Activated CD8-positive, alpha-beta memory T cell treated with anti-CD3 and anti-CD28 coated beads for 48 hours (primary cell): ENCODE measurements around the gene ENTPD1.
"Not testable (repeated sequence)": the region's sequence is repeated elsewhere in the genome, so short reads cannot be mapped to it uniquely, and the experiment has no call there.

Experiments
- DNase-seq, 3 experiments: peaks; one replicate each; pipeline ENCODE4 v3.0.0-alpha.2; 2020; ENCODE audit warnings: low read depth in 2 of 3, low spot score in 2 of 3

ENTPD1 gene

DNA sequence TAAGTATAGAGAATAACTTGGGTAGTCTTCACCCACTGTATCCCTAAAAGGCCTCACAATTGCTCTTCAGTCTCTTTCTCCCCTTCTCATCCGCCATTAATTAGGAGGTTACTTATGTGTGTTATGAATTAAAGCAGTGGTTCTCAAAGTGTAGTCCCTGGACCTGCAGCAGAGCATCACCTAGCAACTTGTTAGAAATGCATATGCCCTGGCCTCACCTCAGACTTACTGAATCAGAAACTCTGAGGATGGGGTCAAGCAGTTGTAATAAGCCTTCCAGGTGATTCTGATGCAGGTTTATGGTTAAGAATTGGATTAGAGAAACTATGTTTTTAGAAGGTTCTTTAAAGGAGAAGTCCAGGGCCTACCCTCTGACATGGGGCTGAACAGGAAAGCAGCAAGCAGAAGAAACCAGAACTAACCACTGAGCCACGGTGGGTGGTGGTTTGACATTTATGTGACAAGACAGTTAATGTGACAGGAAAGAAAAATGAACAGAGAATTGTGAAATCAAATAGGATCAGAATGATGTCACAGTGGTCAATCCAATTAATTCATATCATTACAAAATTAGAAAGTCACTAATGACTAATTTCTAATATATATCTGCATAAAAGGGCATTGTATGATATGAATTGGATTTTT is 37.6 kb downstream of the ENTPD1 start:
- no peak for DNase-seq

DNA sequence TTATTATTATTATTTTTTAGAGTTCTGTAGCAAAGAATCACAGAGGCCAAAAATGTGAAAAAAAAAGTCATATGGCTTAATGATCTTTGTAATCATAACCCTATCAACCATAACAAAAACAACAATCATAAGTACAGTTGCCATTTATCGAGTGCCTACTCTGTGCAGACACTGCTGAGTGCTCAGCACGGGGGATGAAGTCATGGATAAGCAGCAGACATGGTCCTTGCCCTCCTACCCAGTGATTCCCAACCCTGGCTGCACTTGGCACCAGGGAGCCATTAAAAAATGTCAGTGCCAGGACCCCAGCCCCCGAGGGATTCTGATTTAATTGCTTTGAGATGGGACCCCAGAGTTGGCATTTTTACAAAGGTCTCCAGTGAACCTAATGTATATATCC is 38.2 kb downstream of the ENTPD1 start:
- DNase-seq, result no peak

DNA sequence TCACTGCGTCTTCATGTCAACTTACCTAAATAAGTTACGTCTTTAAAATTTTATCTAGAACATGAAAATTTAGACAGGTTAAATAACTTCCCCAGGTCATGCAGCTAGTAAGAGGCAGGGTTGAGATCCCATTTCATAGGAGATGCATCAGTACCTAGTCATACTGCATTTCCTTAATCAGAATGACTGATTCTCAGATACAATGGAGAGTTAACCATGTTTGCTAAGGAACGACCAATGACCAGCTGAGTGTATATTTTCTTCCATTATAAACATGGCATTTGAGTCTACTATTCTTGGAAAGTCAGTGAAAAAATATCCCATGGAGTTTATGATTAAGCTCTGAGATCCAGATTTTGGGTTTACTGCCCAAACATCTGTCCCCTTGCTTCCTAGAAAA is 39.6 kb downstream of the ENTPD1 start:
- no peak for DNase-seq

DNA sequence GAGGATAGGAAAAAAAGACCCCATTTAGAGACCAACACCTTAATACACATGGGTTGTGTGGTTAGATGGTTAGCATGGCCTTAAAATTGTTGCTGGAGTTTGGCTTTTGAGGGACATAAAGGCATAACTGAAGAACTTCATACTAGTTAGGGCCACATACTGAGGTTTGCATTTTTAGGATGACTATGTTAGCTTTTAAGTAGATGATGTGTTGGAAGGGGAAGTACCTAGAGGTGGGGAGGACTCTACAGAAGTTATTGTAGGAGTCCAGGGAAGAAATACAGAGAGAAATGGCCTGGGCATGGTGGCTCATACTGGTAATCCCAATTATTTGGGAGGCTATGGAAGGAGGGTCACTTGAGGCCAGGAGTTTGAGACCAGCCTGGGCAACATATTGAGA is 40.5 kb downstream of the ENTPD1 start:
- DNase-seq, result no peak

DNA sequence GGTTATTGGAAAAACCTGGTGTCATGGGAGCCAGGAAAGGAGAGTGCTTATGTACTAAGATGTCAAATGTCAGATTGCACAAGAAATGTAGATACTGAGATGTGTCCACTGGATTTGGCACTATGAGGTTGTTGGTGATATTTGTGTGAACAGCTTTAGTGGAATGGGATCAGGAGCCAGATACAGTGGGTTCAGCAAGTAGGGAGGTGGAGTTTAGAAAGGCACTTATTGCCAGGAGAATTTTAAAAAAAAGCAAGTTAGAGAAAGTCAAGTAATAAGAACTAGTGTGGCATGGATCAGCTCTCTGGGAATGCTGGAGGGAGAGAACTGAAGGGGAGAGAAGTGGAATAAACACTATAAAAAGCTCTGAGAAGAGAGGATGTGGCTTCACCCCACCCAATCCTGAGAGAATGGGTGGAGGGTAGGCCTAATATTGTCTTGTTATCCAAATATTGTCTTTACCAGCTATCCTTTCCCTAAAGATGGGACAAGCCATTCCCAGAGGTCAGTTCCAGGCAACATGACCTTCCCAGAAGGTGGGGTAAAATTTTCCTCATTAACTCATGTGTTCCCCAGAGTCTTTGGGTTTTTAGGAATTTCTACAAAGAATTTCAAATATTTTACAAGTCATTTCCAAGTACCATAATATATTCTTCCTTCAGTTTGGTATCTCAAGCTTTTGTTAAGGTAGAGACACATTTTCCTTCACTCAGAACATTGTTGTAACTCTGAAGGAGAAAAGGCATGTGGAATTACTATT is 42.3 kb downstream of the ENTPD1 start:
- DNase-seq, result no peak

DNA sequence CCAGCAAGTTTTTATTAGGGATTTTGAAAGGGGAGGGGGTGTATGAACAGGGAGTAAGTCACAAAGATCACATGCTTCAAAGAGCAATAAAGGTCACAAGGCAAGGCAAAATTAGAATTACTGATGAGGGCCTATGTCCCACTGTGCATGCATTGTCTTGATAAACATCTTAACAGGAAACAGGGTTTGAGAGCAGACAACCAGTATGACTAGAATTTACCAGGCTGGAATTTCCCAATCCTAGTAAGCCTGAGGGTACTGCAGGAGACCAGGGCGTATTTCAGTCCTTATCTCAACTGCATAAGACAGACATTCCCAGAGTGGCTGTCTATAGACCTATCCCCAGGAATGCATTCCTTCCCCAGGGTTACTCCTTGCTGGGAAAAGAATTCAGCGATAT is 44.3 kb downstream of the ENTPD1 start:
- not testable (repeated sequence) for DNase-seq

DNA sequence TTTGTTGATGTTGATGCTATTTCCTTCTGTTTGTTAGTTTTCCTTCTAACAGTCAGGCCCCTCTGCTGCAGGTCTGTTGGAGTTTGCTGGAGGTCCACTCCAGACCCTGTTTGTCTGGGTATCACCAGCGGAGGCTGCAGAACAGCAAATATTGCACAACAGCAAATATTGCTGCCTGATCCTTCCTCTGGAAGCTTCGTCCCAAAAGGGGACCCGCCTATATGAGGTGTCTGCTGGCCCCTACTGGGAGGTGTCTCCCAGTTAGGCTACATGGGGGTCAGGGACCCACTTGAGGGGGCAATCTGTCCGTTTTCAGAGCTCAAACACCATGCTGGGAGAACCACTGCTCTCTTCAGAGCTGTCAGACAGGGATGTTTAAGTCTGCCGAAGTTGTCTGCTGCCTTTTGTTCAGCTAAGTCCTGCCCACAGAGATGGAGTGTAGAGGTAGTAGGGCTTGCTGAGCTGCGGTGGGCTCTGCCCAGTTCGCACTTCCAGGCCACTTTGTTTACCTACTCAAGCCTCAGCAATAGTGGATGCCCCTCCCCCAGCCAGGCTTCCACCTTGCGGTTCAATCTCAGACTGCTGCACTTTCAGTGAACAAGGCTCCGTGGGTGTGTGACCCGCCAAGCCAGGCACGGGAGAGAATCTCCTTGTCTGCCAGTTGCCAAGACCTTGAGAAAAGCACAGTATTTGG is 50.9 kb downstream of the ENTPD1 start:
- DNase-seq, result not testable (repeated sequence)

DNA sequence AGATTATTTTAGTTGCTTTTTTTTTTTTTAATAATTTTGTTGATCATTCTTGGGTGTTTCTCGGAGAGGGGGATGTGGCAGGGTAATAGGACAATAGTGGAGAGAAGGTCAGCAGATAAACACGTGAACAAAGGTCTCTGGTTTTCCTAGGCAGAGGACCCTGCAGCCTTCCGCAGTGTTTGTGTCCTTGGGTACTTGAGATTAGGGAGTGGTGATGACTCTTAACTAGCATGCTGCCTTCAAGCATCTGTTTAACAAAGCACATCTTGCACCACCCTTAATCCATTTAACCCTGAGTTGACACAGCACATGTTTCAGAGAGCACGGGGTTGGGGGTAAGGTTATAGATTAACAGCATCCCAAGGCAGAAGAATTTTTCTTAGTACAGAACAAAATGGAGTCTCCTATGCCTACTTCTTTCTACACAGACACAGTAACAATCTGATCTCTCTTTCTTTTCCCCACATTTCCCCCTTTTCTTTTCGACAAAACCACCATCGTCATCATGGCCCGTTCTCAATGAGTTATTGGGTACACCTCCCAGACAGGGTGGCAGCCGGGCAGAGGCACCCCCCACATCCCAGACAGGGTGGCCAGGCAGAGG is 52.8 kb downstream of the ENTPD1 start:
- DNase-seq, result not testable (repeated sequence)

DNA sequence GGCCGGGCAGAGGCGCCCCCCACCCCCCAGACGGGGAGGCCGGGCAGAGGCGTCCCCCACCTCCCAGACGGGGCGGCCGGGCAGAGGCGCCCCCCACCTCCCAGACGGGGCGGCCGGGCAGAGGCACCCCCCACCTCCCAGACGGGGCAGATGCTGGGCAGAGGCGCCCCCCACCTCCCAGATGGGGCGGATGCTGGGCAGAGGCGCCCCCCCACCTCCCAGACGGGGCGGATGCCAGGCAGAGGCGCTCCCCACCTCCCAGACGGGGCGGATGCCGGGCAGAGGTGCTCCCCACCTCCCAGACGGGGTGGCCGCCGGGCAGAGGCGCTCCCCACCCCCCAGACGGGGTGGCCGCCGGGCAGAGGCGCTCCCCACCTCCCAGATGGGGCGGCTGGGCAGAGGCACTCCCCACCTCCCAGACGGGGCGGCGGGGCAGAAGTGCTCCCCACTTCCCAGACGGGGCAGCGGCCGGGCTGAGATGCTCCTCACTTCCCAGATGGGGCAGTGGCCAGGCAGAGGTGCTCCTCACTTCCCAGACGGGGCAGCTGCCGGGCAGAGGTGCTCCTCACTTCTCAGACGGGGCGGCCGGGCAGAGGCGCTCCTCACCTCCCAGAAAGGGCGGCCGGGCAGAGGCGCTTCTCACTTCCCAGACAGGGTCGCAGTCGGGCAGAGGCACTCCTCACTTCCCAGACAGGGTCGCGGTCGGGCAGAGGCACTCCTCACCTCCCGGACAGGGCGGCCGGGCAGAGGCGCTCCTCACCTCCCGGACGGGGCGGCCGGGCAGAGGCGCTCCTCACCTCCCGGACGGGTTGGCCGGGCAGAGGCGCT is 53.6 kb downstream of the ENTPD1 start:
- DNase-seq, result no peak

DNA sequence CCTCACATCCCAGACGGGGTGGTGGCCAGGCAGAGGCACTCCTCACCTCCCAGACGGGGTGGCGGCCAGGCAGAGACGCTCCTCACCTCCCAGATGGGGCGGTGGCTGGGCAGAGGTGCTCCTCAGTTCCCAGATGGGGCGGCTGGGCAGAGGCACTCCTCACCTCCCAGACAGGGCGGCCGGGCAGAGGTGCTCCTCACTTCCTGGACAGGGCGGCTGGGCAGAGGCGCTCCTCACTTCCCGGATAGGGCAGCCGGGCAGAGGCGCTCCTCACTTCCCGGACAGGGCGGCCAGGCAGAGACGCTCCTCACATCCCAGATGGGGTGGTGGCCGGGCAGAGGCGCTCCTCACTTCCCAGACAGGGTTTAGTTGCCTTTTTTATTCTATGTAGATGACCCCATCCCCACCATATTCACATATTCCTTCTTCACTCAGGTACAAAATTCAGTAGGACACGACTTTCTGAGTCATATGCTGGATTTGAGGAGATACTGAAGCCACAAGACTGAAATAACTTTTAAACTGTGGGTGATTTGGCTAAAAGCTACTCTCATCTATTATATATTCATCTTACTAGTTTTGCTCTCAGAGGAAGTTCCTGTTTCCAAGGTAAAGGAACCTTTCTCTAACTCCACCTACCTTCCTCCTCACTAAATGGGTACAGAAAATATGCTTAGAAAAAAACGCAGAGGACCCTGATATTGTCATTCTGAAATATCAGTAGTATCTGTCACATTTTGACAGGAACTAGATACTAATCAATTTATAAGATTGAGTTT is 54.4 kb downstream of the ENTPD1 start:
- DNase-seq, result no peak

DNA sequence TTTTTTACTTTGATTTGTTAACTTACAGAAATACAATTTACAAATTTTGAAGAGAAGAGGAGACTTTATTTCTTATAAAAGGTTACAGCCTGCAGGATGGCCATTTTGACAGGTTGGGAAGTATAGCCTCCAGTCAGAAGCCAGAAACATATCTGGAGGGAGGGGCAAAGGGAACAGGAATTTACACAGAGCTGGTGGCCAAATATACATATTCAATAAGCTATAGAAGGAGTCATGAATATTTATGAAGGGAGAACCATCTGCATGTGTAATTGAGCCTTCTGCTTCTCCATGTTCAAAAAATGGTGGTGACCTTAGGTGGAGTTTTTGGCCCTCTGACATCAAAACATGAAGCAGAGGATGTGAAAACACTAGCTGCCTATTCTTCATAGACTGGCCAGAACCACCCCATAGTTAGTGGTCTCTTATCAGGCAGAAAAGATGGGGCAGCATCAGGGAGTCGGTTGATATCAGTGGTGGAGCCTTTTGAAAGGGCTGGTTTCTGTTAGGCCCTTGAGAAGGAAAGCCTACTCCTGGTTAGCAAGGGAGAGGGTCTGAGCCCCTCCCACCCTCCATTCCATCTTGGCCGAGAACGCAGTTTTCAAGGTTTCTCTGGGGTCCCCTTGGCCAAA is 57.2 kb downstream of the ENTPD1 start:
- no peak for DNase-seq

DNA sequence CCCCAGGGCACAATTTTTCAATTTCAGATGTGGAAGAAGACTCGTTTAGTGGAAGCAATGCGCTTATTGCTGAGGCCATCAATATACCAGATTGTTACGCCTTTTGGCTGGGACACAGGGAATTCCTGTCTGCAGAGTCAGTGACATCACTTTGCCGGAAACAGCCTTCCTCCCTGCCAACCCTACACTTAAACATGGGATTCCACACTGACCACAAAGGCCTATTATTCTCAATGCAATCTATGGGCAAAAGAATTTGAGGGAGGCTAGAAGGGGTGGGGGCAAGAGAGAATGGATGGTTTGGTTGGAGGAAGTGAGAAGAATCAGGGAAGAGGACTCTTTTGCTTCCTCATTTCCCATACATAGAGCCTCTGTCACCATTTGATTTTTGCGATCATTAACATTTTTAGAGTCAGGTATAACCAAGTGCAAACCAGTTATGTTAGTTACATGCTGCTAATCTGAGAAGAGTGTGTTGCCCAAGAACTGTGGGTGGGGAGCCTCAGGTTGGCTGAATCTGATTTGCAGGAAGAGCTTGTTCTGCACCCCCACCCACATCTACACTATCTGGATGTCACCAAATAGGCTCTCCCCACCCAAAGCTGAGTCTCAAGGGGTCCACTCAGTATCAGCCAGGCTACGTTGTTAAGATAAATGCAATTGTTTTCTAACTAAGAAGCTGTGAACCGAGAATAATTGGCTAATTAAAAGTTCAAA is 58.2 kb downstream of the ENTPD1 start:
- no peak for DNase-seq

DNA sequence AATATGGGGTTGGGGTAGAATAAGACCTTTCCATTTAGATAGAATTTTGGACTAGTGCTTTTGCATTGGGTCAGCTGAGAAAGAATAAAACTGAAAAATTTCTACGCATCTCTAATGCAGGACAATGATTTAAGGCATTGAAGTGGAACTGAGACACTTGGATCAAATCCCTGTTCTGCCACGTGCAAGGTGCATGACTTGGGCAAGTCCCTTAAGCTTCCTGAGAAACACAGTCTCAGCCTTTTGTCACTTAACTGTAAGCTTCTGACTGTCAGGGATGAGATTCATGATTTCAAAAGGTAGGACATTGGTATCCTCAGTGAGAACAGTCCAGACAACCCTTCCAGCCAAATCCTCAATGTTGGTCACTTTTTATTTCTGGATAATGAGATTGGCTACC is 59.2 kb downstream of the ENTPD1 start:
- no peak for DNase-seq

DNA sequence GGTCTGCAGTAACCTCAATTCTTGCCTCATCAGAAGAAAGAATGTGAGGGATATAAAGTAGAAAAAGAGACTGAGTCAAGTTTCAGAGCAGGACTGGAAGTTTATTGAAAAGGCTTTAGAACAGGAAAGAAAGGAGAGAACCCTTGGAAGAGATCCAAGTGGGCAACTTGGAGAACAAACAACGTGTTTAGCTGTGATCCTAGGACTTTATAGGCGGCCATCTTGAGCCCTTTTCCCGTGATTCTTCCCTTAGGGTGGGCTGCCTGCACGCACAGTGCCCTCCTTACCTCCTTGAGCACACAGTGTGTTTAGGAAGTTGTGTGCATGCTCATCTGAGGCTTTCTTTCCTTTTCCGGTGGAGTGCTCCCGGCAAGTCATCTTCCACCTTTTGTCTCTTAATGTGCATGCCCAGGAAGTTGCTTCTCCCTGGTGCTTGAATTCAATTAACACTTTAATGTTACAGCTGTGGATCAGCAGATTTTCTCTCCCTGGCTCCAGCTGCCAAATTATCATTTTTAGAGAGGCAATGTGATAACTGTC is 59.8 kb downstream of the ENTPD1 start:
- no peak for DNase-seq

DNA sequence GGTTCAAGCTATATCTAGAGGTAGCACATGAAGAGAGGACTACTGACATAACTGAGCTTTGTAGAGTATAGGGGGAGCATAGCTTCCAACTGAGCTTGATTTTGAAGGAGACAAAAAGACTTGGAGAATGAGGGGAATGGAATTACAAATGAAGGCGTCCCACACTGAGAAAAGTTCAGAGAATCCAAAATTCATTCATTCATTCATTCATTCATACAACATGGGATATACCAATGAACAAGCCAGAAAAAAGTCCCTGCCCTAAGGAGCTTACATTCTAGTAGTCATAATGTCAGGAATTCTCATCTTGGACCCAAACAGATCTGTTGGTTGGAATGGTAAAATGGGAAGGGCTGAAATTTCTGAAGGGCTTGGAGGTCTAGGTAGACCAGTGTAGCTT is 62.0 kb downstream of the ENTPD1 start:
- DNase-seq, result no peak

DNA sequence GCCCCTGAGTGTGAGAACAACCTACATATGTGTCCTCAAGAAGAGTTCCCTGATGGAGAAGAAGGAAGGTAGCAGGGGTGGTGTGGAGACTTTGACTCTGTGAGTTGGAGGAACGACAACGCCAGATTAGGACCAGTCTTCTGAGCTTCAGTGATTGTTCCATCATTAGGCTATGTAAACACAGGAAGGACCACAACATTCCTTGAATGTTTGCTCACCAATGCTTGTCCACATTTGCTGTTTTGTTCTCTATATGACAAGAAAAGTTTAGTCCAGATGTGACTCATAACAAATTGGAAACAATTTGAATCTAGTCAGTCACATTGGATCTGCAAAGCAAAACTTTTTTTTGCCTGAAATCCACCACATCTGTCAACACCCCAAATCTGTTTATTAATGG is 62.7 kb downstream of the ENTPD1 start:
- no peak for DNase-seq

DNA sequence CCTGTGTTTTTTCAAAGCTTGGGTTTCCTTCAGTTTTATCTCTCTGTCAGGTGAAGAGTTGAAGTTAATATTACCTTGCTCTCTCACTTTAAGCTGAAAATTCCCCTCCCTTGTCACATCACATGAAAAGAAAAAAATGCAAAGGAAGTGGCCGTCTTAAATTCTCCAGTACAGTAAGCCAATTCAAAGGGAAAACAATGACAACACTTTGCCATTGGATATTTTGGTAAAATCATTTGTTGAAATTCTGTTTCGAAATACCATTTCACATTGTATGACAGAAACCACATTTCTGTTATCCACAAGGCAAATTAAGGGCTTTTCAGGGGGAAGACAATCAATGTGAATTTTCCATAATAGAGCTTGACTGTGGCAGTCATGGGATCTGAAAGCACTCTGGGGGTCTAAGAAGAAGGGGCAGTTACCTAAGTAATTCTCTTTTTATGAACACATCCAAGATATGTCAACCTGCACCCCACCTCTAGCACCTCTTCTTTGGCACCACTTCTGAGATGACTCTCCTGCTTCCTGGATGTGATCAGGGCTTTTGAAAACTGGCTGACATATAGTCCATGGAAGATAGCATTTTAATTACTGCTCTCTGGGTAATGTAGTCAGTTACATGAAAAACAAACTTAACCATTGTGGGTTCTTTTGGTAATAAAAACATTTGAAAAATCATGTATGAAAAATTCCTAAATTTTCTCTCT is 63.8 kb downstream of the ENTPD1 start:
- no peak for DNase-seq

DNA sequence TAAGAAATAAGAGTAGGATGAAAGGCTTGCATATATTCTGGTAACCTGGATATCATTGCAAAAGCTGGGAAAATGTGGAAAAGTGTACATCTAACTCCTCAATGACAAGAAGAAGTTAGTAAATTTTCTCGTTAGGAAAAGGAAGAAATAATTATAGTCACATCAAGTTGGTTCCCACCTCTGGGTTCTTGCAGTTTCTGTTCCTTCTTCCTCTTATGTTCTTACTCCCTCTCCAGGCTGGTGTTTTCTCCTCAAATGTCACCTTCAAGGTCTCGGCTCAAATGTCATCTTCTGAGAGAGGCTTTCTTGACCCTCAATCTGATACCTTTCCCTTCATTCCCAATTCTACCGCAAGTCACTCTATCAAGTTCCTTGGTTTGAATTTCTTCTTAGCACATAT is 64.4 kb downstream of the ENTPD1 start:
- DNase-seq, result no peak
